ENCODE measurements around the gene EDAR. TPM values are rescaled to one million over a fixed set of nuclear protein-coding genes. Genes with fewer than 3 reads are reported as not detected.

EDAR gene
- total and polyA plus RNA-seq, 2 of the 8 experiments (the other 6 are each of a cell fraction or from before 2014, with no cell fraction given): not detected

DNA sequence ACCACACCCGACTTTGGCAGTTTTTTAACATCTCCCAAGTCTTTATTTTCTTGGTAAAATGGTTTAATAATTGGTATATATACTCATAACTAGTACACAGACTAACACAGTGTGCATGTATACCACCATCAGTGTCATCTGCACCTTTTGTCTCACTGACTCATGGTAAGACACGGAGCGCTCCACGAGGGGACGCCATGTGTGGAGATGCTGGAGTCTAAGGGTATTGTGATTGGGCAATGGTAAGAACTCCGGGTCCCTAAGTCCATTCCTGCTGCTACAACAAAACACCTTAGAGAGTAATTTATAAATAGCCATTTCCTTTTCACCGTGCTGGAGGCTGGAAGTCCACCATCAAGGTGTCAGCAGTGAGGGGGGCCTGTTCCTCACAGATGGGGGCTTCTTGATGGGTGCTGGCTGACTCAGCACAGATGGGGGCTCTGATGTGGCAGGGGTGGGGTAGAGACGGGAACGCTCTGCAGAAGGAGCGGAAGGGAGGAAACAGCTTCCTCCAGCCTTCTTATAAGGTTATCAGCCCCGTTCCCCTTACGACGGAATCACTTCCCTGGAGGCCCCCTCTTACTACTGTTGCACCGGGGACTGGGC, 42.0 kb upstream of the EDAR start:
- Histone ChIP-seq H3K56ac (replicated peaks; ENCODE audit: insufficient read length, low read depth, low read length) (no peak overlapping the region), H3K4ac (replicated peaks; ENCODE audit: insufficient read length, low read depth, low read length) (no peak overlapping the region), H2AK5ac (ENCODE audit: low read depth, low read length) (no peak overlapping the region), H3K18ac (ENCODE audit: extremely low read depth, low read length) (peak overlapping the region; percentile 86; the same call in 1 of the 2 replicates), H3K9me3 (ENCODE audit: insufficient read depth in 2 of 2, low read depth in 1 of 2, low read length in 1 of 2) (no peaks in the 10 kb centered on the region), H4K20me1 (replicated peaks in 1 of 2; ENCODE audit: control insufficient read depth in 1 of 2, insufficient read depth in 2 of 2, low read length in 2 of 2) (no peaks in the 10 kb centered on the region), H3K23ac (ENCODE audit: insufficient read length) (no peak overlapping the region), H4K5ac (ENCODE audit: insufficient read length, low read depth, low read length) (no peak overlapping the region), H3K23me2 (ENCODE audit: low read depth, low read length) (peaks cover 9% of the 10 kb centered on the region; the same call in 1 of the 2 replicates), H2BK15ac (ENCODE audit: low read length) (peak overlapping the region; percentile 61; the same call in 1 of the 2 replicates), H3K4me3 (ENCODE audit: extremely low read depth in 1 of 4, insufficient read depth in 2 of 4, low read depth in 3 of 4, low read length in 4 of 4) (peak overlapping the region; percentile 39 to 72 (median 50)), H2AFZ (ENCODE audit: low read length) (peak overlapping the region; percentile 20; the same call in 1 of the 2 replicates), H3K27me3 (replicated peaks in 1 of 4; ENCODE audit: control insufficient read depth in 3 of 4, extremely low read depth in 1 of 4, insufficient read depth in 3 of 4, low read length in 3 of 4) (peaks cover 6 to 52% (median 34%) of the 10 kb centered on the region in 4 experiments), H4K91ac (replicated peaks; ENCODE audit: insufficient read length, low read length) (no peak overlapping the region), H2BK12ac (ENCODE audit: low read depth, low read length) (peak overlapping the region; percentile 75; the same call in 1 of the 2 replicates), H3K36me3 (ENCODE audit: control insufficient read depth in 2 of 4, insufficient read depth in 4 of 4, low read length in 3 of 4) (0 out of 8 replicates have a peak, but pooled peaks cover 0 to 3% (median 0%) of the 10 kb centered on the region in 4 experiments), H3K4me2 (ENCODE audit: insufficient read depth in 1 of 2, low read depth in 2 of 2, low read length in 2 of 2) (peak overlapping the region; percentile 74 to 92), H3K27ac (ENCODE audit: low read depth, low read length) (no peak overlapping the region), H3K79me1 (ENCODE audit: low read depth, low read length) (no peaks in the 10 kb centered on the region), H3K79me2 (ENCODE audit: control insufficient read depth in 1 of 2, insufficient read depth in 2 of 2, low read length in 2 of 2) (no peaks in the 10 kb centered on the region), H4K8ac (ENCODE audit: extremely low read depth, insufficient read depth, low read length) (no peak overlapping the region), H3K4me1 (replicated peaks in 1 of 4; ENCODE audit: control insufficient read depth in 3 of 4, insufficient read depth in 4 of 4, low read length in 3 of 4) (peaks cover 2 to 10% (median 6%) of the 10 kb centered on the region in 4 experiments), H3K9ac (replicated peaks in 1 of 4; ENCODE audit: extremely low read depth in 1 of 4, low read depth in 3 of 4, low read length in 3 of 4) (no peak overlapping the region; a peak in 2 of 7 replicates), H2BK120ac (replicated peaks; ENCODE audit: low read depth, low read length) (no peak overlapping the region), H2BK20ac (ENCODE audit: low read length) (no peak overlapping the region), H3K14ac (ENCODE audit: insufficient read length) (no peak overlapping the region), H2BK5ac (ENCODE audit: low read depth, low read length) (peak overlapping the region; percentile 16; the same call in 1 of the 2 replicates)
- DNase-seq (ENCODE audit: low read depth in 1 of 2, low spot score in 2 of 2) (no peak), FAIRE-seq (no peak)
- ChIA-PET POLR2A (ENCODE audit: partially characterized antibody) (interaction anchor here (0.6 to 1.0 kb wide), 2 partner anchors 11 to 101 kb away, joined by 3 to 4 read pairs; no protein-coding TSS in a partner anchor), CTCF (ENCODE audit: partially characterized antibody) (interaction anchor here (1.0 to 1.5 kb wide), 5 partner anchors 9 to 100 kb away, joined by 3 to 4 read pairs (median 3); no protein-coding TSS in a partner anchor)
- TF ChIP-seq CHD2 (IDR thresholded peaks at IDR 0.05; ENCODE audit: low read length): no peak
- peak; percentile 57; the same call in 1 of the 2 replicates for TF ChIP-seq CEBPB (IDR thresholded peaks at IDR 0.05; ENCODE audit: low read depth, low read length)
- no peak for TF ChIP-seq HDAC6 (IDR thresholded peaks at IDR 0.05; ENCODE audit: low read depth, low read length)
- no peak for TF ChIP-seq MAX (IDR thresholded peaks at IDR 0.05)
- no peak for TF ChIP-seq POU5F1 (IDR thresholded peaks at IDR 0.05; ENCODE audit: low read depth, low read length)
- TF ChIP-seq NANOG (IDR thresholded peaks at IDR 0.05; ENCODE audit: insufficient read depth, low read depth, low read length, poor library complexity, severe bottlenecking): no peak
- TF ChIP-seq NRF1 (IDR thresholded peaks at IDR 0.05; ENCODE audit: low read depth, low read length): no peak
- TF ChIP-seq GABPA (IDR thresholded peaks at IDR 0.05; ENCODE audit: borderline replicate concordance, insufficient read depth, low read length): no peak
- TF ChIP-seq EZH2 (IDR thresholded peaks at IDR 0.05; ENCODE audit: low read depth, low read length, severe bottlenecking): peak; percentile 23
- peak; percentile 4 for TF ChIP-seq RNF2 (IDR thresholded peaks at IDR 0.05; ENCODE audit: borderline replicate concordance, low read depth, low read length, missing control alignments, poor library complexity, severe bottlenecking)
- WGBS, 2 experiments (ENCODE audit: extremely low coverage in 1 of 2, insufficient coverage in 1 of 2, insufficient read length in 1 of 2, insufficient replicate concordance in 2 of 2, low coverage in 1 of 2, low lambda C conversion rate in 2 of 2, missing lambda C conversion rate in 1 of 2): 45% methylated on average over 14 of the region's 14 CpGs; no CpG with 5 or more reads in 1 of the 2 experiments

Measured in H1 (cell line).